A673 (cell line): ENCODE results near the gene TMEM220.

Source experiments
- EZH2 ChIP-seq: fragments of 200-600 bp; sonication (generic); IDR thresholded peaks from 2 replicates; pipeline ENCODE4 v1.6.1; 2017; ENCODE audit warnings: borderline replicate concordance, low read depth, mild to moderate bottlenecking, mixed read lengths, antibody characterized with exemption, low read length; ENCODE audit not compliant: poor library complexity, severe bottlenecking
- TF ChIP-seq, protein P1 (sequence below): fragments of 300-800, 200-600 bp; sonication (generic); conservative IDR thresholded peaks from 2 replicates; pipeline ENCODE4 v1.5.1; 2017; ENCODE audit warnings: low read depth, mild to moderate bottlenecking, antibody characterized with exemption, low read length, moderate library complexity, mixed read lengths

- TF ChIP-seq, protein P1, sequence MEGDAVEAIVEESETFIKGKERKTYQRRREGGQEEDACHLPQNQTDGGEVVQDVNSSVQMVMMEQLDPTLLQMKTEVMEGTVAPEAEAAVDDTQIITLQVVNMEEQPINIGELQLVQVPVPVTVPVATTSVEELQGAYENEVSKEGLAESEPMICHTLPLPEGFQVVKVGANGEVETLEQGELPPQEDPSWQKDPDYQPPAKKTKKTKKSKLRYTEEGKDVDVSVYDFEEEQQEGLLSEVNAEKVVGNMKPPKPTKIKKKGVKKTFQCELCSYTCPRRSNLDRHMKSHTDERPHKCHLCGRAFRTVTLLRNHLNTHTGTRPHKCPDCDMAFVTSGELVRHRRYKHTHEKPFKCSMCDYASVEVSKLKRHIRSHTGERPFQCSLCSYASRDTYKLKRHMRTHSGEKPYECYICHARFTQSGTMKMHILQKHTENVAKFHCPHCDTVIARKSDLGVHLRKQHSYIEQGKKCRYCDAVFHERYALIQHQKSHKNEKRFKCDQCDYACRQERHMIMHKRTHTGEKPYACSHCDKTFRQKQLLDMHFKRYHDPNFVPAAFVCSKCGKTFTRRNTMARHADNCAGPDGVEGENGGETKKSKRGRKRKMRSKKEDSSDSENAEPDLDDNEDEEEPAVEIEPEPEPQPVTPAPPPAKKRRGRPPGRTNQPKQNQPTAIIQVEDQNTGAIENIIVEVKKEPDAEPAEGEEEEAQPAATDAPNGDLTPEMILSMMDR: no peak
- TF ChIP-seq EZH2: no peak
Measured at GRCh38 chr17:10687499-10687898, 42.3 kb downstream of the TMEM220 start.
